HepG2 (cell line): ENCODE measurements around the gene SEC61A2. TPM values are rescaled to one million over a fixed set of nuclear protein-coding genes. Genes with fewer than 3 reads are reported as not detected.

Experiments used
- ATRX ChIP-seq: sonication (generic); formaldehyde crosslinking; IDR thresholded peaks from 2 replicates; pipeline ENCODE4 v1.4.0; 2020; ENCODE audit warnings: missing genetic modification reagents, borderline replicate concordance
- HNRNPUL1 ChIP-seq: fragments of 200-400 bp; formaldehyde crosslinking; IDR thresholded peaks from 2 replicates; pipeline ENCODE4 v1.6.1; 2017; ENCODE audit warnings: low read depth, mild to moderate bottlenecking, low read length, moderate library complexity
- IKZF4 ChIP-seq: sonication (generic); formaldehyde crosslinking; IDR thresholded peaks from 2 replicates; pipeline ENCODE4 v1.5.1; 2020; ENCODE audit warnings: borderline replicate concordance, mild to moderate bottlenecking, low read depth, missing genetic modification reagents; ENCODE audit errors: not compliant biosample characterization
- NR0B2 ChIP-seq: sonication (generic); formaldehyde crosslinking; IDR thresholded peaks from 2 replicates; pipeline ENCODE4 v1.4.0; 2020; ENCODE audit warnings: mild to moderate bottlenecking, missing genetic modification reagents
- PHF20 ChIP-seq: sonication (generic); formaldehyde crosslinking; IDR thresholded peaks from 2 replicates; pipeline ENCODE4 v1.5.0; 2020; ENCODE audit warnings: mild to moderate bottlenecking, missing genetic modification reagents
- RAD51 ChIP-seq: fragments of 450-650 bp; IDR thresholded peaks from 2 replicates; pipeline ENCODE4 v1.6.1; 2016; ENCODE audit warnings: borderline replicate concordance
- RARG ChIP-seq: sonication (generic); formaldehyde crosslinking; IDR thresholded peaks from 2 replicates; pipeline ENCODE4 v1.4.0; 2020; ENCODE audit warnings: low read depth, mild to moderate bottlenecking, missing genetic modification reagents
- ZNF18 ChIP-seq: sonication (generic); formaldehyde crosslinking; IDR thresholded peaks from 2 replicates; pipeline ENCODE4 v1.8.0; 2022; ENCODE audit warnings: mild to moderate bottlenecking, missing genetic modification reagents; ENCODE audit not compliant: insufficient replicate concordance
- ZNF180 ChIP-seq: sonication (generic); formaldehyde crosslinking; IDR thresholded peaks from 2 replicates; pipeline ENCODE4 v1.4.0; 2020; ENCODE audit warnings: low read depth, missing genetic modification reagents, borderline replicate concordance
- ZNF441 ChIP-seq: sonication (generic); formaldehyde crosslinking; IDR thresholded peaks from 2 replicates; pipeline ENCODE4 v1.7.0; 2021; ENCODE audit warnings: missing genetic modification reagents, borderline replicate concordance
- ZNF678 ChIP-seq: sonication (generic); formaldehyde crosslinking; IDR thresholded peaks from 2 replicates; pipeline ENCODE4 v1.4.0; 2020; ENCODE audit warnings: mild to moderate bottlenecking, missing genetic modification reagents
- polyA plus RNA-seq, 8 experiments: library from polyadenylated mRNA; depleted of rRNA in 3 of 8; stranded (reverse) in 7 of 8; unstranded in 1 of 8; fragments of >200 nt; fragmentation: Illumina TruSeq in 4 of 8; extraction: Trizol in 4 of 8; gene quantifications; 2 replicates each; pipeline versions ENCODE4 v1.2.1 to v1.2.3, GENCODE V29; 2011 to 2016; ENCODE audit warnings: low read depth in 4 of 8, missing spikeins in 1 of 8, mixed read lengths in 1 of 8; ENCODE audit not compliant: insufficient read depth in 1 of 8
- total RNA-seq, 5 experiments: library from RNA; depleted of rRNA; stranded (reverse); fragments of >200 nt; fragmentation: Illumina TruSeq; extraction: Trizol; gene quantifications; 2 replicates each; pipeline ENCODE4 v1.2.3, GENCODE V29; 2016; ENCODE audit warnings: low read depth in 1 of 5
- TF ChIP-seq, protein P1 (sequence below): sonication (generic); formaldehyde crosslinking; IDR thresholded peaks from 2 replicates; pipeline ENCODE4 v1.4.0; 2020; ENCODE audit warnings: missing genetic modification reagents, borderline replicate concordance
- TF ChIP-seq, protein P2 (sequence below): sonication (generic); formaldehyde crosslinking; IDR thresholded peaks from 2 replicates; pipeline ENCODE4 v1.4.0; 2020; ENCODE audit warnings: missing genetic modification reagents
- TF ChIP-seq, protein P3 (sequence below): sonication (generic); formaldehyde crosslinking; IDR thresholded peaks from 2 replicates; pipeline ENCODE4 v1.4.0; 2020; ENCODE audit warnings: missing genetic modification reagents
- TF ChIP-seq, protein P4 (sequence below): sonication (generic); formaldehyde crosslinking; IDR thresholded peaks from 2 replicates; pipeline ENCODE4 v1.9.0; 2021; ENCODE audit warnings: missing genetic modification reagents, mild to moderate bottlenecking, borderline replicate concordance

The SEC61A2 gene
- total and polyA plus RNA-seq, 2 of the 13 experiments (the other 11 are each of a cell fraction or from before 2014, with no cell fraction given): 5.5 to 7.4 TPM

DNA sequence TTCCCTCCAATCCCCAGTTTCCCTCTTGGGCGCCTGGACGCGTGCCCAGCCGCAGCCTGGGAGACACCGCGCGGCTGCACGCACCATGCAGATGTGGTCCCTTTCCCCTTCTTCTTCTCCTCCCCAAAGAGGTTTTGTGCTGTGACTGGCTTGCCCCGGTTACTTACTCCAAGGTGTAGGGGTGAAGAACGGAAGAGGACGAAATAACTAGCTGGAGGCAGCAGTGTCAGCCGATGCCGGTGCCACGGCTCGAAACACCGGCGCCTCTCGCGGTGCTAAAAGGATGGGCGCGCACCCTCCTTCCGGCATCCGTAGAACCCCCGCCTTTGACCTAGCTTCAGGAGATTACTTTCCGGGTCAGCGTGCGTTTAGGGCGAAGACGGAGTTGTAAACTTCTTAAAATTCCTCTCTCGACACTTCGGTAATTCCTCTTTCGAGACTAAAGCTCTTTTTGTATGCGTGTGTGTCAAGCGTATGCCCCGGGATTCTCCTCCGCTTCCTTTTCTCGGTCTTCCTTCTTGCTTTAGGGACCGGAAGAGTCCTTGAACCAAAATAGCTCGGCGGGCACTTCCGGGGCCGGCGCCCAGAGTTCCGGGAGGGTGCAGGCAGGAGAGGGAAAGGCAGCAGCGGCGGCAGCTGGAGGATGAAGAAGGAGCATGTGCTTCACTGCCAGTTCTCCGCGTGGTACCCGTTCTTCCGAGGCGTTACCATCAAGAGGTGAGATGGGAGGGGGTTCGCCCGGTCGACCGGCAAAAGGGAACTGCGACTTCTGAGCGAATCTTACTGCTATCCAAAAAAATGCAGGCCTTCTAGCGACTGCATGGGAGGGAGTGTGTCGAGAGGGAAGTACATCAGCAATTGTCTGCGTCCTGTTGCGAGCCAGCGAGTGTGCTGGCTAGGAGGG is 66.4 kb downstream of the SEC61A2 start, which contains the start of the genes CDC123 and NUDT5 (continued):
- TF ChIP-seq, protein P1, sequence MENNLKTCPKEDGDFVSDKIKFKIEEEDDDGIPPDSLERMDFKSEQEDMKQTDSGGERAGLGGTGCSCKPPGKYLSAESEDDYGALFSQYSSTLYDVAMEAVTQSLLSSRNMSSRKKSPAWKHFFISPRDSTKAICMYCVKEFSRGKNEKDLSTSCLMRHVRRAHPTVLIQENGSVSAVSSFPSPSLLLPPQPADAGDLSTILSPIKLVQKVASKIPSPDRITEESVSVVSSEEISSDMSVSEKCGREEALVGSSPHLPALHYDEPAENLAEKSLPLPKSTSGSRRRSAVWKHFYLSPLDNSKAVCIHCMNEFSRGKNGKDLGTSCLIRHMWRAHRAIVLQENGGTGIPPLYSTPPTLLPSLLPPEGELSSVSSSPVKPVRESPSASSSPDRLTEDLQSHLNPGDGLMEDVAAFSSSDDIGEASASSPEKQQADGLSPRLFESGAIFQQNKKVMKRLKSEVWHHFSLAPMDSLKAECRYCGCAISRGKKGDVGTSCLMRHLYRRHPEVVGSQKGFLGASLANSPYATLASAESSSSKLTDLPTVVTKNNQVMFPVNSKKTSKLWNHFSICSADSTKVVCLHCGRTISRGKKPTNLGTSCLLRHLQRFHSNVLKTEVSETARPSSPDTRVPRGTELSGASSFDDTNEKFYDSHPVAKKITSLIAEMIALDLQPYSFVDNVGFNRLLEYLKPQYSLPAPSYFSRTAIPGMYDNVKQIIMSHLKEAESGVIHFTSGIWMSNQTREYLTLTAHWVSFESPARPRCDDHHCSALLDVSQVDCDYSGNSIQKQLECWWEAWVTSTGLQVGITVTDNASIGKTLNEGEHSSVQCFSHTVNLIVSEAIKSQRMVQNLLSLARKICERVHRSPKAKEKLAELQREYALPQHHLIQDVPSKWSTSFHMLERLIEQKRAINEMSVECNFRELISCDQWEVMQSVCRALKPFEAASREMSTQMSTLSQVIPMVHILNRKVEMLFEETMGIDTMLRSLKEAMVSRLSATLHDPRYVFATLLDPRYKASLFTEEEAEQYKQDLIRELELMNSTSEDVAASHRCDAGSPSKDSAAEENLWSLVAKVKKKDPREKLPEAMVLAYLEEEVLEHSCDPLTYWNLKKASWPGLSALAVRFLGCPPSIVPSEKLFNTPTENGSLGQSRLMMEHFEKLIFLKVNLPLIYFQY (CRISPR knock-in tag): no peak
- TF ChIP-seq, protein P2, sequence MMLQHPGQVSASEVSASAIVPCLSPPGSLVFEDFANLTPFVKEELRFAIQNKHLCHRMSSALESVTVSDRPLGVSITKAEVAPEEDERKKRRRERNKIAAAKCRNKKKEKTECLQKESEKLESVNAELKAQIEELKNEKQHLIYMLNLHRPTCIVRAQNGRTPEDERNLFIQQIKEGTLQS (CRISPR knock-in tag): 0 out of 2 replicates have a peak, but pooled peaks have one; percentile 29
- TF ChIP-seq, protein P3, sequence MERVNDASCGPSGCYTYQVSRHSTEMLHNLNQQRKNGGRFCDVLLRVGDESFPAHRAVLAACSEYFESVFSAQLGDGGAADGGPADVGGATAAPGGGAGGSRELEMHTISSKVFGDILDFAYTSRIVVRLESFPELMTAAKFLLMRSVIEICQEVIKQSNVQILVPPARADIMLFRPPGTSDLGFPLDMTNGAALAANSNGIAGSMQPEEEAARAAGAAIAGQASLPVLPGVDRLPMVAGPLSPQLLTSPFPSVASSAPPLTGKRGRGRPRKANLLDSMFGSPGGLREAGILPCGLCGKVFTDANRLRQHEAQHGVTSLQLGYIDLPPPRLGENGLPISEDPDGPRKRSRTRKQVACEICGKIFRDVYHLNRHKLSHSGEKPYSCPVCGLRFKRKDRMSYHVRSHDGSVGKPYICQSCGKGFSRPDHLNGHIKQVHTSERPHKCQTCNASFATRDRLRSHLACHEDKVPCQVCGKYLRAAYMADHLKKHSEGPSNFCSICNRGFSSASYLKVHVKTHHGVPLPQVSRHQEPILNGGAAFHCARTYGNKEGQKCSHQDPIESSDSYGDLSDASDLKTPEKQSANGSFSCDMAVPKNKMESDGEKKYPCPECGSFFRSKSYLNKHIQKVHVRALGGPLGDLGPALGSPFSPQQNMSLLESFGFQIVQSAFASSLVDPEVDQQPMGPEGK: peak; percentile 51; the same call in 1 of the 2 replicates
- TF ChIP-seq RAD51: no peak
- no peak for TF ChIP-seq HNRNPUL1
- peak; percentile 28; the same call in 1 of the 2 replicates for TF ChIP-seq NR0B2 (CRISPR knock-in tag)
- TF ChIP-seq, protein P4, sequence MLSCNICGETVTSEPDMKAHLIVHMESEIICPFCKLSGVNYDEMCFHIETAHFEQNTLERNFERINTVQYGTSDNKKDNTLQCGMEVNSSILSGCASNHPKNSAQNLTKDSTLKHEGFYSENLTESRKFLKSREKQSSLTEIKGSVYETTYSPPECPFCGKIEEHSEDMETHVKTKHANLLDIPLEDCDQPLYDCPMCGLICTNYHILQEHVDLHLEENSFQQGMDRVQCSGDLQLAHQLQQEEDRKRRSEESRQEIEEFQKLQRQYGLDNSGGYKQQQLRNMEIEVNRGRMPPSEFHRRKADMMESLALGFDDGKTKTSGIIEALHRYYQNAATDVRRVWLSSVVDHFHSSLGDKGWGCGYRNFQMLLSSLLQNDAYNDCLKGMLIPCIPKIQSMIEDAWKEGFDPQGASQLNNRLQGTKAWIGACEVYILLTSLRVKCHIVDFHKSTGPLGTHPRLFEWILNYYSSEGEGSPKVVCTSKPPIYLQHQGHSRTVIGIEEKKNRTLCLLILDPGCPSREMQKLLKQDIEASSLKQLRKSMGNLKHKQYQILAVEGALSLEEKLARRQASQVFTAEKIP: no peak
- TF ChIP-seq IKZF4 (CRISPR knock-in tag): no peak
- no peak for TF ChIP-seq ATRX
- TF ChIP-seq ZNF180 (CRISPR knock-in tag): no peak
- TF ChIP-seq PHF20 (CRISPR knock-in tag): peak; percentile 96
- TF ChIP-seq ZNF18 (CRISPR knock-in tag): no peak
- no peak for TF ChIP-seq RARG (CRISPR knock-in tag)
- TF ChIP-seq ZNF678 (CRISPR knock-in tag): no peak
- TF ChIP-seq ZNF441 (CRISPR knock-in tag): no peak
